OCI-LY3 (cell line): ENCODE data around the gene ATP1A3.

Source experiments
- CTCF ChIP-seq: fragments of 200-600, 300-600 bp; sonication (generic); IDR thresholded peaks from 2 replicates; pipeline ENCODE4 v1.5.1; 2014; ENCODE audit warnings: antibody characterized with exemption, low read length, low read depth
- EZH2phosphoT487 ChIP-seq: fragments of 200-600 bp; shearing (Covaris generic); IDR thresholded peaks from 2 replicates; pipeline ENCODE4 v1.6.1; 2018; ENCODE audit warnings: antibody characterized with exemption, mixed run types, low read depth

GRCh38 chr19:41926763-41927496 is 67.1 kb downstream of the ATP1A3 start:
- no peak for TF ChIP-seq CTCF
- TF ChIP-seq EZH2phosphoT487 = no peak
